GM08714 (cell line): ENCODE results near the gene PLAGL1.

Source experiments
- H3K4me3 ChIP-seq: fragments of 200-500 bp; sonication (Bioruptor generic); 2 replicates; pipeline ENCODE4 v1.5.1; 2014; ENCODE audit warnings: mild to moderate bottlenecking, low read length, inconsistent platforms
- ZNF274 ChIP-seq: IDR thresholded peaks from 2 replicates; pipeline ENCODE4 v1.6.1; 2012; ENCODE audit warnings: mild to moderate bottlenecking, low read depth, low read length

The PLAGL1 gene

GRCh38 chr6:143992285-143992684 is 15.8 kb downstream of the PLAGL1 start:
- no peak overlapping the region for H3K4me3 ChIP-seq
- no peak for TF ChIP-seq ZNF274

GRCh38 chr6:143986463-143987065 is 21.5 kb downstream of the PLAGL1 start:
- TF ChIP-seq ZNF274, result no peak
- H3K4me3 ChIP-seq, result no peak overlapping the region

GRCh38 chr6:143984666-143985065 is 23.4 kb downstream of the PLAGL1 start:
- TF ChIP-seq ZNF274, result no peak

GRCh38 chr6:143982968-143983367 is 25.1 kb downstream of the PLAGL1 start:
- no peak for TF ChIP-seq ZNF274
- H3K4me3 ChIP-seq, result no peak overlapping the region

More at GRCh38 chr6:143984666-143985065, 23.4 kb downstream of the PLAGL1 start:
- H3K4me3 ChIP-seq, result no peak overlapping the region

GRCh38 chr6:143980921-143981320 is 27.1 kb downstream of the PLAGL1 start:
- no peak overlapping the region for H3K4me3 ChIP-seq
- TF ChIP-seq ZNF274, result no peak

GRCh38 chr6:143976806-143977349 is 31.2 kb downstream of the PLAGL1 start:
- no peak overlapping the region for H3K4me3 ChIP-seq
- no peak for TF ChIP-seq ZNF274

GRCh38 chr6:143974089-143974488 is 34.0 kb downstream of the PLAGL1 start:
- TF ChIP-seq ZNF274, result no peak
- no peak overlapping the region for H3K4me3 ChIP-seq

- H3K4me3 ChIP-seq, result no peak overlapping the region
- no peak for TF ChIP-seq ZNF274
Measured at GRCh38 chr6:143973097-143973966, 34.7 kb downstream of the PLAGL1 start.

GRCh38 chr6:143971482-143972205 is 36.4 kb downstream of the PLAGL1 start:
- no peak overlapping the region for H3K4me3 ChIP-seq

GRCh38 chr6:143970456-143971218 is 37.4 kb downstream of the PLAGL1 start:
- H3K4me3 ChIP-seq, result no peak overlapping the region
- TF ChIP-seq ZNF274, result no peak

More at GRCh38 chr6:143971482-143972205, 36.4 kb downstream of the PLAGL1 start:
- TF ChIP-seq ZNF274, result no peak

- TF ChIP-seq ZNF274, result no peak
- H3K4me3 ChIP-seq, result no peak overlapping the region
Measured at GRCh38 chr6:143969077-143969476, 39.0 kb downstream of the PLAGL1 start.

- H3K4me3 ChIP-seq, result no peak overlapping the region
- TF ChIP-seq ZNF274, result no peak
Measured at GRCh38 chr6:143967706-143968376, 40.2 kb downstream of the PLAGL1 start.

GRCh38 chr6:143966312-143966711 is 41.7 kb downstream of the PLAGL1 start:
- H3K4me3 ChIP-seq, result no peak overlapping the region
- no peak for TF ChIP-seq ZNF274
